HFF-Myc (cell line): Measurements from ENCODE around the gene RHO.

Experiments
- DNase-seq: peaks from one replicate; pipeline ENCODE4 v3.0.0-alpha.2; 2011; ENCODE audit warnings: low read depth; ENCODE audit errors: extremely low read depth
- H3K4me3 ChIP-seq: replicated peaks from 2 replicates; pipeline ENCODE4 v1.5.1; 2011; ENCODE audit warnings: low read depth, mild to moderate bottlenecking, control low read depth, low read length
- CTCF ChIP-seq: IDR thresholded peaks from 2 replicates; pipeline ENCODE4 v1.5.1; 2012; ENCODE audit warnings: mild to moderate bottlenecking, low read depth, low read length, control low read depth; ENCODE audit errors: missing control alignments

Gene RHO

GRCh38 chr3:129584631-129585030 lies 56.2 kb downstream of the RHO start:
- no peak overlapping the region for H3K4me3 ChIP-seq
- DNase-seq = no peak
- no peak for TF ChIP-seq CTCF
